Measurements from ENCODE around the gene FOXJ1. TPM values are rescaled to one million over a fixed set of nuclear protein-coding genes. Genes with fewer than 3 reads are reported as not detected.

Gene FOXJ1
- total and polyA plus RNA-seq, 2 of the 4 experiments (the other 2 are of a cell fraction), result 0.05 TPM; not detected in 1

- Histone ChIP-seq H3K27me3 (ENCODE audit: control insufficient read depth, insufficient read depth, low read length) (peaks cover 16% of the 10 kb centered on the region), H3K9me1 (ENCODE audit: insufficient read depth, low read length) (no peaks in the 10 kb centered on the region; the same call in 1 of the 2 replicates), H3K9ac (ENCODE audit: low read depth, low read length) (no peak overlapping the region), H3K56ac (ENCODE audit: extremely low read depth, insufficient read depth, low read length) (no peak overlapping the region), H3K4me1 (ENCODE audit: control insufficient read depth, insufficient read depth, low read length) (no peaks in the 10 kb centered on the region; the same call in 1 of the 2 replicates), H3K4me3 (ENCODE audit: insufficient read depth, low read depth, low read length) (no peak overlapping the region), H2AK5ac (ENCODE audit: low read depth, low read length) (no peak overlapping the region), H3K4me2 (ENCODE audit: low read depth, low read length) (no peak overlapping the region), H2BK120ac (ENCODE audit: low read depth, low read length) (no peak overlapping the region), H4K20me1 (ENCODE audit: insufficient read depth, low read length) (no peaks in the 10 kb centered on the region), H2BK20ac (ENCODE audit: low read depth, low read length) (no peak overlapping the region), H3K4ac (ENCODE audit: low read depth, low read length) (no peak overlapping the region), H2BK15ac (ENCODE audit: low read depth, low read length) (no peak overlapping the region), H3K36me3 (ENCODE audit: control insufficient read depth, insufficient read depth, low read length) (no peaks in the 10 kb centered on the region), H4K8ac (ENCODE audit: low read depth in 2 of 2, low read length in 2 of 2) (no peak overlapping the region), H3K23ac (ENCODE audit: low read depth, low read length) (no peak overlapping the region), H3K18ac (ENCODE audit: low read depth, low read length) (no peak overlapping the region), H3K9me3 (ENCODE audit: control insufficient read depth, insufficient read depth, low read length) (no peaks in the 10 kb centered on the region), H2BK5ac (ENCODE audit: low read depth, low read length, poor library complexity, severe bottlenecking) (no peak overlapping the region), H2AFZ (replicated peaks; ENCODE audit: low read length, poor library complexity) (no peak overlapping the region), H2AK9ac (replicated peaks; ENCODE audit: low read depth, low read length, poor library complexity) (no peak overlapping the region), H4K5ac (ENCODE audit: low read depth, low read length) (no peak overlapping the region), H3K27ac (ENCODE audit: insufficient read depth, low read length) (no peak overlapping the region), H3K14ac (replicated peaks; ENCODE audit: low read depth, low read length) (no peak overlapping the region), H3K79me1 (ENCODE audit: low read depth in 1 of 2, low read length in 2 of 2) (no peaks in the 10 kb centered on the region), H4K91ac (ENCODE audit: insufficient read depth, low read depth, low read length) (no peak overlapping the region)
- POLR2A ChIA-PET (ENCODE audit: unreplicated experiment), result no interaction called here
- no peak for ATAC-seq (ENCODE audit: low read depth)
- DNase-seq, result peak; percentile 11
- in situ Hi-C loops (cut with MboI; ENCODE audit: low sequenced_read_pairs), result no loop called here
- 85% methylated on average over 10 of the region's 22 CpGs; no CpG with 5 or more reads in 1 of the 2 experiments for WGBS, 2 experiments (ENCODE audit: extremely low coverage in 2 of 2, insufficient read length in 1 of 2)
- CTCF ChIA-PET, result no interaction called here
- dilution Hi-C loops (cut with HindIII; ENCODE audit: low sequenced_read_pairs, unreplicated experiment), result no loop called here
- BruUV-seq (replicated peaks), result no TSS peak
- TF ChIP-seq MAZ (IDR thresholded peaks at IDR 0.05; ENCODE audit: borderline replicate concordance, low read depth, low read length) (no peak), RFX5 (IDR thresholded peaks at IDR 0.05; ENCODE audit: low read depth, low read length) (no peak), BHLHE40 (IDR thresholded peaks at IDR 0.05; ENCODE audit: low read depth, low read length) (no peak), MAFK (IDR thresholded peaks at IDR 0.05; ENCODE audit: low read depth, low read length) (no peak), RAD21 (IDR thresholded peaks at IDR 0.05; ENCODE audit: low read length) (no peak), POLR2A (IDR thresholded peaks at IDR 0.05; ENCODE audit: low read depth, low read length) (no peak), SMC3 (IDR thresholded peaks at IDR 0.05; ENCODE audit: low read depth, low read length) (no peak), CTCF (conservative IDR thresholded peaks at IDR 0.05; ENCODE audit: low read depth, low read length) (no peak), CHD1 (IDR thresholded peaks at IDR 0.05; ENCODE audit: low read depth, low read length) (no peak), FOS (IDR thresholded peaks at IDR 0.05; ENCODE audit: low read depth, low read length) (no peak)
- intact Hi-C loops (cut with micrococcal nuclease), result no loop called here
These were observed 5.2 kb upstream of the FOXJ1 start for GRCh38 chr17:76146053-76146851.

Measured in IMR-90 (cell line).